Measurements from ENCODE around the gene LRIG3.

- TF ChIP-seq HNF4A (conservative IDR thresholded peaks at IDR 0.05) = no peak
- no peak for TF ChIP-seq EGR1 (IDR thresholded peaks at IDR 0.05; ENCODE audit: low read depth in 2 of 2)
- TF ChIP-seq FOXA2 (IDR thresholded peaks at IDR 0.05) = no peak
- TF ChIP-seq JUND (IDR thresholded peaks at IDR 0.05) = no peak
- TF ChIP-seq CTCF (IDR thresholded peaks at IDR 0.05; ENCODE audit: low read depth, low read length, missing input control) = no peak
These were observed 14.9 kb downstream of the LRIG3 start for GRCh38 chr12:58905422-58905821.

All from liver (tissue), 3 donors.